K562 (cell line): Measurements from ENCODE around the gene TRAF3IP1. TPM values are rescaled to one million over a fixed set of nuclear protein-coding genes. Genes with fewer than 3 reads are reported as not detected.
A peak's percentile ranks its signal among the peaks of the same experiment; 100 is the strongest.

ENCODE experiments used
- ARHGAP35 ChIP-seq: fragments of 450-650 bp; IDR thresholded peaks from 2 replicates; pipeline ENCODE4 v1.6.1; 2018; ENCODE audit not compliant: partially characterized antibody
- ARID3A ChIP-seq: IDR thresholded peaks from 2 replicates; pipeline ENCODE4 v1.6.1; 2012; ENCODE audit warnings: low read depth, low read length, improper control_type of control experiment, borderline replicate concordance
- ATF7 ChIP-seq: fragments of 450-650 bp; IDR thresholded peaks from 2 replicates; pipeline ENCODE4 v1.7.1; 2014; ENCODE audit warnings: mild to moderate bottlenecking, moderate library complexity
- CREBBP ChIP-seq: IDR thresholded peaks from one replicate; pipeline ENCODE4 v1.6.1; 2012; ENCODE audit warnings: low read depth, mild to moderate bottlenecking, control low read depth, inconsistent platforms, low read length
- CTBP1 ChIP-seq: fragments of 450-650 bp; IDR thresholded peaks from 2 replicates; pipeline ENCODE4 v1.6.1; 2016; ENCODE audit warnings: borderline replicate concordance
- KLF1 ChIP-seq: fragments of 450-650 bp; IDR thresholded peaks from 2 replicates; pipeline ENCODE4 v1.6.1; 2016; ENCODE audit warnings: missing genetic modification characterization, missing compliant biosample characterization
- NEUROD1 ChIP-seq: fragments of 150-350 bp; IDR thresholded peaks from 2 replicates; pipeline ENCODE4 v1.6.1; 2014; ENCODE audit warnings: borderline replicate concordance, low read length, low read depth; ENCODE audit not compliant: partially characterized antibody
- POLR2B ChIP-seq: fragments of 450-650 bp; IDR thresholded peaks from 2 replicates; pipeline ENCODE4 v1.6.1; 2018; ENCODE audit warnings: low read depth; ENCODE audit not compliant: partially characterized antibody
- RB1 ChIP-seq: fragments of 450-650 bp; IDR thresholded peaks from 2 replicates; pipeline ENCODE4 v1.6.1; 2017; ENCODE audit warnings: low read depth, mild to moderate bottlenecking
- ZBTB11 ChIP-seq, 3 experiments: fragments of 200-800 bp in 1 of 3; fragments of 250-450 bp in 1 of 3; fragments of 450-650 bp in 1 of 3; sonication (Bioruptor Pico) in 1 of 3; sonication (Bioruptor generic) in 1 of 3; formaldehyde crosslinking in 1 of 3; IDR thresholded peaks; 2 replicates each; pipeline versions ENCODE4 v1.6.1 to v1.8.0; 2016 to 2022; ENCODE audit warnings: mild to moderate bottlenecking in 2 of 3, missing genetic modification characterization in 2 of 3, missing compliant biosample characterization in 1 of 3, moderate library complexity in 1 of 3
- ZBTB5 ChIP-seq: fragments of 450-650 bp; IDR thresholded peaks from 2 replicates; pipeline ENCODE4 v1.6.1; 2017; ENCODE audit warnings: antibody characterized with exemption
- ZNF232 ChIP-seq: sonication (generic); formaldehyde crosslinking; IDR thresholded peaks from 2 replicates; pipeline ENCODE4 v1.8.0; 2022; ENCODE audit warnings: mild to moderate bottlenecking, missing genetic modification reagents
- polyA plus RNA-seq, 8 experiments: library from polyadenylated mRNA; depleted of rRNA in 4 of 8; stranded (reverse) in 5 of 8; unstranded in 3 of 8; fragments of >200 nt; fragmentation: Nextera tagmentation in 2 of 8; fragmentation: Illumina TruSeq in 1 of 8; extraction: Ambion mirVana in 2 of 8; extraction: Trizol in 1 of 8; gene quantifications; 2 replicates each; pipeline versions ENCODE4 v1.2.1 to v1.2.3, GENCODE V29; 2011 to 2014; ENCODE audit warnings: inconsistent platforms in 1 of 8, missing spikeins in 1 of 8
- total RNA-seq, 7 experiments: library from RNA; depleted of rRNA in 6 of 7; stranded (reverse); fragments of >200 nt in 6 of 7; fragmentation: Illumina TruSeq in 2 of 7; extraction: Trizol in 2 of 7; gene quantifications; 2 replicates each; pipeline versions ENCODE4 v1.2.1 to v1.2.3, GENCODE V29; 2011 to 2021; ENCODE audit warnings: low replicate concordance in 1 of 7
- TF ChIP-seq, protein P1 (sequence below): sonication (generic); formaldehyde crosslinking; IDR thresholded peaks from 2 replicates; pipeline ENCODE4 v1.8.0; 2023; ENCODE audit warnings: mild to moderate bottlenecking, missing genetic modification reagents

Gene TRAF3IP1
- total and polyA plus RNA-seq, 9 of the 15 experiments (the other 6 are each of a cell fraction or from before 2014, with no cell fraction given), result 1.3 to 7.4 (median 3.4) TPM

DNA sequence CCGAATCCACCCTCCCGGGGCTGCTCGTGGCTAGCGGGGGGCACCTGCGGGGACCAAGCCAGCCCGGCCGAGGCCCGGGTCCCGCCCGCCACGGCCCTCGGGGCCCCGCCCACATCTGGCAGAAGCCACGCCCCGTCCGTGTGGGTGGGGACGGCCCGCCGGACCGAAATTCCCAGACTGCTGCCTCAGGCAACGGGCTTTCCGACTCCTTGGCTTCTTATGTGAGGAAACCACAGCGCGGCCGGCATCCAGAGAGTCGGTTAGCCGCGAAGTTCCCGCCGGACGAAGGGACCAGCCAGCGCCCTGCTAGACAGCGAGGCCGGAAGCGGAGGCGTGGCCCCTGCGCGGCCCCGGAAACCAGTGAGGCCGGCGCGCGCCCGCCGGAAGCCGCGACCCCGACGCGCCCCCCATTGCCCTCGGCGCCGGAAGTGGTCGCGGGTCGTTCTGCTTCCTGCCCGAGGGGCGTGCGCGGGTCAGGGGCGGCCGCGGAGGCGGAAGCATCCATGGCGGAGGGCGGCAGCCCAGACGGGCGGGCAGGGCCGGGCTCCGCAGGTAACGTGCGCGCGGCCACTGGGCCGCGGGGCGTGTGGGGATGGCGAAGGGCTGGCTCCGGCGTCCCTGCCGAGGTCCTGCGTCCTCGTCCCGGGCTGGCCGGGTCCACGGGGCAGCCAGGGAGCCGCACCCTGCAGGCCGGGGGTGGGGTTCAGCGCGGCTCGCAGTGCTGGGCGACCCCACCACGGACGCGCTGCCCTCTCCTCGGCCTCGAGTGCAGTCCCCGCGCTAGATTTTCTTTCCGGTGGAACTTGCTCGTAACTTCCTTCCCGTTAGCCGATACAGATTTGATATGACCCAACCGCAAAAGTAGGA, 106.5 kb downstream of the TRAF3IP1 start, which contains the start of gene ASB1 (continued):
- no peak for TF ChIP-seq ARID3A
- TF ChIP-seq POLR2B, result peak; percentile 58
- no peak for TF ChIP-seq ZNF232 (CRISPR knock-in tag)
- TF ChIP-seq CTBP1, result 0 out of 2 replicates have a peak, but pooled peaks have one; percentile 15
- peak in 2 of 3 experiments; percentile 54 to 83; a peak in 3 of 6 replicates for TF ChIP-seq ZBTB11 (CRISPR knock-in tag; IDR thresholded peaks at IDR 0.05)
- no peak for TF ChIP-seq NEUROD1
- no peak for TF ChIP-seq ZBTB5
- TF ChIP-seq KLF1, result no peak
- peak; percentile 52; the same call in 1 of the 2 replicates for TF ChIP-seq ATF7
- TF ChIP-seq, protein P1, sequence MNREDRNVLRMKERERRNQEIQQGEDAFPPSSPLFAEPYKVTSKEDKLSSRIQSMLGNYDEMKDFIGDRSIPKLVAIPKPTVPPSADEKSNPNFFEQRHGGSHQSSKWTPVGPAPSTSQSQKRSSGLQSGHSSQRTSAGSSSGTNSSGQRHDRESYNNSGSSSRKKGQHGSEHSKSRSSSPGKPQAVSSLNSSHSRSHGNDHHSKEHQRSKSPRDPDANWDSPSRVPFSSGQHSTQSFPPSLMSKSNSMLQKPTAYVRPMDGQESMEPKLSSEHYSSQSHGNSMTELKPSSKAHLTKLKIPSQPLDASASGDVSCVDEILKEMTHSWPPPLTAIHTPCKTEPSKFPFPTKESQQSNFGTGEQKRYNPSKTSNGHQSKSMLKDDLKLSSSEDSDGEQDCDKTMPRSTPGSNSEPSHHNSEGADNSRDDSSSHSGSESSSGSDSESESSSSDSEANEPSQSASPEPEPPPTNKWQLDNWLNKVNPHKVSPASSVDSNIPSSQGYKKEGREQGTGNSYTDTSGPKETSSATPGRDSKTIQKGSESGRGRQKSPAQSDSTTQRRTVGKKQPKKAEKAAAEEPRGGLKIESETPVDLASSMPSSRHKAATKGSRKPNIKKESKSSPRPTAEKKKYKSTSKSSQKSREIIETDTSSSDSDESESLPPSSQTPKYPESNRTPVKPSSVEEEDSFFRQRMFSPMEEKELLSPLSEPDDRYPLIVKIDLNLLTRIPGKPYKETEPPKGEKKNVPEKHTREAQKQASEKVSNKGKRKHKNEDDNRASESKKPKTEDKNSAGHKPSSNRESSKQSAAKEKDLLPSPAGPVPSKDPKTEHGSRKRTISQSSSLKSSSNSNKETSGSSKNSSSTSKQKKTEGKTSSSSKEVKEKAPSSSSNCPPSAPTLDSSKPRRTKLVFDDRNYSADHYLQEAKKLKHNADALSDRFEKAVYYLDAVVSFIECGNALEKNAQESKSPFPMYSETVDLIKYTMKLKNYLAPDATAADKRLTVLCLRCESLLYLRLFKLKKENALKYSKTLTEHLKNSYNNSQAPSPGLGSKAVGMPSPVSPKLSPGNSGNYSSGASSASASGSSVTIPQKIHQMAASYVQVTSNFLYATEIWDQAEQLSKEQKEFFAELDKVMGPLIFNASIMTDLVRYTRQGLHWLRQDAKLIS (CRISPR knock-in tag), result 0 out of 2 replicates have a peak, but pooled peaks have one; percentile 23
- no peak for TF ChIP-seq CREBBP
- TF ChIP-seq RB1, result peak; percentile 21; the same call in 1 of the 2 replicates
- no peak for TF ChIP-seq ARHGAP35
